ENCODE results near the gene PMEL. TPM values are rescaled to one million over a fixed set of nuclear protein-coding genes. Genes with fewer than 3 reads are reported as not detected.
A peak's percentile ranks its signal among the peaks of the same experiment; 100 is the strongest.

Gene PMEL
- total RNA-seq, 1 experiment from 2014 or later: 72.2 TPM

DNA sequence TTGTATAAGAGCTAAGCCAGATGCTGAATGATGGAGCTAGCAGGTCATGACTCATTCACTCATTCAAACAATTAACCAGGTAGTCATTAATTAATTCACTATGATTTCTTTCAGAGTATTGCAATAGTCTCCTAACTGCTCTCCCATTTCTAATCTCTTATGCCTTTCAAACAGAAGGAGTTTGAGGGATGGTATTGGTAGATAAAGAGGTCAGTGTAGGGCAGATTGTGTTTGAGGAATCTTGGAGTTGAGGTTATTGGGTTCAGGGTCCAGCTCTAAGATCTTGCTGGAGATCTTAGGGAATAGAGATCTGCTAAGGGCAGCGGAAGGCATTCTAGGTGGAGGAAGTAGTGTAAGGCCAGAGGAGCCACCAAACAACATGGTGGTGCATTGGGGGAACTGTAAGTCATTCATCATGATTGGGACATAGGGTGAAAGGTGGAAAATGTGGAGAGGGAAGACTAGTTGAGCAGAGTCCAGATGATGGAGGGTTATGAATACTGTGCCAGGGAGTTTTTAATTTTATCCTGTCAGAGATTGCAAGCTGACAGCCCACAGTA is 23.2 kb downstream of the PMEL start (continued):
- TF ChIP-seq, protein P1, sequence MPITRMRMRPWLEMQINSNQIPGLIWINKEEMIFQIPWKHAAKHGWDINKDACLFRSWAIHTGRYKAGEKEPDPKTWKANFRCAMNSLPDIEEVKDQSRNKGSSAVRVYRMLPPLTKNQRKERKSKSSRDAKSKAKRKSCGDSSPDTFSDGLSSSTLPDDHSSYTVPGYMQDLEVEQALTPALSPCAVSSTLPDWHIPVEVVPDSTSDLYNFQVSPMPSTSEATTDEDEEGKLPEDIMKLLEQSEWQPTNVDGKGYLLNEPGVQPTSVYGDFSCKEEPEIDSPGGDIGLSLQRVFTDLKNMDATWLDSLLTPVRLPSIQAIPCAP (CRISPR knock-in tag; IDR thresholded peaks at IDR 0.05): no peak
- TF ChIP-seq, protein P2, sequence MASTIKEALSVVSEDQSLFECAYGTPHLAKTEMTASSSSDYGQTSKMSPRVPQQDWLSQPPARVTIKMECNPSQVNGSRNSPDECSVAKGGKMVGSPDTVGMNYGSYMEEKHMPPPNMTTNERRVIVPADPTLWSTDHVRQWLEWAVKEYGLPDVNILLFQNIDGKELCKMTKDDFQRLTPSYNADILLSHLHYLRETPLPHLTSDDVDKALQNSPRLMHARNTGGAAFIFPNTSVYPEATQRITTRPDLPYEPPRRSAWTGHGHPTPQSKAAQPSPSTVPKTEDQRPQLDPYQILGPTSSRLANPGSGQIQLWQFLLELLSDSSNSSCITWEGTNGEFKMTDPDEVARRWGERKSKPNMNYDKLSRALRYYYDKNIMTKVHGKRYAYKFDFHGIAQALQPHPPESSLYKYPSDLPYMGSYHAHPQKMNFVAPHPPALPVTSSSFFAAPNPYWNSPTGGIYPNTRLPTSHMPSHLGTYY (CRISPR knock-in tag; IDR thresholded peaks at IDR 0.05): no peak

DNA sequence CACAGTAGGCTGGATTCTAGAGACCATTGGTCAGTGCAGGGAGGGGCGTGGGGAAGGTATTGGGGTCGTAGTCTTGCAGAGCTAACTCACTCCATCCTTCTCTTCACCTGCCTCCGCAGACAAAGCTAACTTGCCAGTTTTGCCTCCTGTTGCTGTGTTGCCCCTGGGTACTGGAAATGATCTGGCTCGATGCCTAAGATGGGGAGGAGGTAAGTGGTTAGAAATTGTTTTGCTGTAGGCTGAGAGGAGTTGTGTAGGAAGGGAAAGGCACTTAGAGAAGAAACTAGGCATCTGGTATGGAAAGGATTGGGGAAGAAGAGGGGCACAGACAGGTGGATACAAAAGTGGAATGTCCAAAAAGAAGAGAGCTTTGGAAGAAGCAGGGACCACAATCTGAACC is 23.8 kb downstream of the PMEL start:
- ATAC-seq: no peak
- Mint-ChIP-seq H3K4me3 (no peak overlapping the region), H3K9me3 (no peaks in the 10 kb centered on the region), H3K27ac (no peak overlapping the region), H3K4me1 (peaks cover 9% of the 10 kb centered on the region), H3K36me3 (no peaks in the 10 kb centered on the region), H3K27me3 (ENCODE audit: low read depth) (peaks cover under 1% of the 10 kb centered on the region; the same call in 1 of the 2 replicates)
- no peak for DNase-seq (ENCODE audit: low spot score)
- TF ChIP-seq MXD4 (CRISPR knock-in tag; IDR thresholded peaks at IDR 0.05; ENCODE audit: borderline replicate concordance): no peak
- TF ChIP-seq OVOL2 (CRISPR knock-in tag; IDR thresholded peaks at IDR 0.05; ENCODE audit: borderline replicate concordance): no peak
- no peak for TF ChIP-seq ZNF121 (CRISPR knock-in tag; IDR thresholded peaks at IDR 0.05)
- TF ChIP-seq CREM (CRISPR knock-in tag; IDR thresholded peaks at IDR 0.05): no peak
- ChIA-PET POLR2A (no interaction called here), CTCF (interaction anchor here (0.8 kb wide), 1 partner anchor 203 kb away, joined by 3 read pairs; no protein-coding TSS in a partner anchor)

DNA sequence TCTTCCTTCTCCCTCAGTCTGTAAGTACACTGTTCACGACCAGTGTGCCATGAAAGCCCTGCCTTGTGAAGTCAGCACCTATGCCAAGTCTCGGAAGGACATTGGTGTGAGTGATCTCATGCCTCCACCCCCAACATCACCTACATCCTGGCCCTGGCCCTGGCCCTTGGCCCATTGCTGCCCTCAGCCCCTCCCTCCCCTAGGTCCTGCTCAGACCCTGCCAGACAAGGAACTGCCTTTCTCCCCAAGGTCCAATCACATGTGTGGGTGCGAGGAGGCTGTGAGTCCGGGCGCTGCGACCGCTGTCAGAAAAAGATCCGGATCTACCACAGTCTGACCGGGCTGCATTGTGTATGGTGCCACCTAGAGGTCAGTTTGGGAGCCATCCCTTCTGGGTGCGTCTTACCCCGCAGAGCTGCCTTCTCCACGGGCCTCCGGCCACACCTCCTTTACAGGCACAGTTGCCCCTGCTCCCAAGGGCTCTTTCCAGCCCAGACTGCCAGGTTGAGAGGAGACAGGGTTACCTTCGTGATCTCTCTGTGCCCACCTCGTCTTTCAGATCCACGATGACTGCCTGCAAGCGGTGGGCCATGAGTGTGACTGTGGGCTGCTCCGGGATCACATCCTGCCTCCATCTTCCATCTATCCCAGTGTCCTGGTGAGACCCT is 25.6 kb downstream of the PMEL start:
- Mint-ChIP-seq H3K36me3 (no peaks in the 10 kb centered on the region), H3K9me3 (no peaks in the 10 kb centered on the region), H3K27ac (no peak overlapping the region), H3K4me1 (peaks cover 9% of the 10 kb centered on the region), H3K4me3 (peak overlapping the region; percentile 10; the same call in 1 of the 2 replicates), H3K27me3 (ENCODE audit: low read depth) (peaks cover 17% of the 10 kb centered on the region)
- DNase-seq (ENCODE audit: low spot score) (peak; percentile 92), ATAC-seq (peak; percentile 94)
- ChIA-PET CTCF (interaction anchor here (0.5 to 2.9 kb wide), 35 partner anchors 9 to 353 kb away, joined by 3 to 33 read pairs (median 3); partner anchors contain the start of genes DGKA, DNAJC14, MMP19 and ORMDL2), POLR2A (interaction anchor here (0.5 to 1.6 kb wide), 5 partner anchors 34 to 122 kb away, joined by 3 to 6 read pairs (median 4); partner anchors contain the start of genes ORMDL2, RAB5B and SARNP)
- TF ChIP-seq, protein P3, sequence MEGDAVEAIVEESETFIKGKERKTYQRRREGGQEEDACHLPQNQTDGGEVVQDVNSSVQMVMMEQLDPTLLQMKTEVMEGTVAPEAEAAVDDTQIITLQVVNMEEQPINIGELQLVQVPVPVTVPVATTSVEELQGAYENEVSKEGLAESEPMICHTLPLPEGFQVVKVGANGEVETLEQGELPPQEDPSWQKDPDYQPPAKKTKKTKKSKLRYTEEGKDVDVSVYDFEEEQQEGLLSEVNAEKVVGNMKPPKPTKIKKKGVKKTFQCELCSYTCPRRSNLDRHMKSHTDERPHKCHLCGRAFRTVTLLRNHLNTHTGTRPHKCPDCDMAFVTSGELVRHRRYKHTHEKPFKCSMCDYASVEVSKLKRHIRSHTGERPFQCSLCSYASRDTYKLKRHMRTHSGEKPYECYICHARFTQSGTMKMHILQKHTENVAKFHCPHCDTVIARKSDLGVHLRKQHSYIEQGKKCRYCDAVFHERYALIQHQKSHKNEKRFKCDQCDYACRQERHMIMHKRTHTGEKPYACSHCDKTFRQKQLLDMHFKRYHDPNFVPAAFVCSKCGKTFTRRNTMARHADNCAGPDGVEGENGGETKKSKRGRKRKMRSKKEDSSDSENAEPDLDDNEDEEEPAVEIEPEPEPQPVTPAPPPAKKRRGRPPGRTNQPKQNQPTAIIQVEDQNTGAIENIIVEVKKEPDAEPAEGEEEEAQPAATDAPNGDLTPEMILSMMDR (IDR thresholded peaks at IDR 0.05): peak; percentile 74
- TF ChIP-seq, protein P4, sequence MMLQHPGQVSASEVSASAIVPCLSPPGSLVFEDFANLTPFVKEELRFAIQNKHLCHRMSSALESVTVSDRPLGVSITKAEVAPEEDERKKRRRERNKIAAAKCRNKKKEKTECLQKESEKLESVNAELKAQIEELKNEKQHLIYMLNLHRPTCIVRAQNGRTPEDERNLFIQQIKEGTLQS (CRISPR knock-in tag; conservative IDR thresholded peaks at IDR 0.05): no peak
- no peak for TF ChIP-seq CBFB (CRISPR knock-in tag; IDR thresholded peaks at IDR 0.05; ENCODE audit: low read depth)
- no peak for TF ChIP-seq MYBL2 (CRISPR knock-in tag; IDR thresholded peaks at IDR 0.05)
- no peak for TF ChIP-seq IRF2 (CRISPR knock-in tag; IDR thresholded peaks at IDR 0.05; ENCODE audit: borderline replicate concordance, low read depth)
- TF ChIP-seq ETV6 (CRISPR knock-in tag; IDR thresholded peaks at IDR 0.05): 0 out of 2 replicates have a peak, but pooled peaks have one; percentile 17
- no peak for TF ChIP-seq EMX1 (CRISPR knock-in tag; IDR thresholded peaks at IDR 0.05)
- TF ChIP-seq NFATC4 (CRISPR knock-in tag; IDR thresholded peaks at IDR 0.05): no peak
- TF ChIP-seq, protein P5, sequence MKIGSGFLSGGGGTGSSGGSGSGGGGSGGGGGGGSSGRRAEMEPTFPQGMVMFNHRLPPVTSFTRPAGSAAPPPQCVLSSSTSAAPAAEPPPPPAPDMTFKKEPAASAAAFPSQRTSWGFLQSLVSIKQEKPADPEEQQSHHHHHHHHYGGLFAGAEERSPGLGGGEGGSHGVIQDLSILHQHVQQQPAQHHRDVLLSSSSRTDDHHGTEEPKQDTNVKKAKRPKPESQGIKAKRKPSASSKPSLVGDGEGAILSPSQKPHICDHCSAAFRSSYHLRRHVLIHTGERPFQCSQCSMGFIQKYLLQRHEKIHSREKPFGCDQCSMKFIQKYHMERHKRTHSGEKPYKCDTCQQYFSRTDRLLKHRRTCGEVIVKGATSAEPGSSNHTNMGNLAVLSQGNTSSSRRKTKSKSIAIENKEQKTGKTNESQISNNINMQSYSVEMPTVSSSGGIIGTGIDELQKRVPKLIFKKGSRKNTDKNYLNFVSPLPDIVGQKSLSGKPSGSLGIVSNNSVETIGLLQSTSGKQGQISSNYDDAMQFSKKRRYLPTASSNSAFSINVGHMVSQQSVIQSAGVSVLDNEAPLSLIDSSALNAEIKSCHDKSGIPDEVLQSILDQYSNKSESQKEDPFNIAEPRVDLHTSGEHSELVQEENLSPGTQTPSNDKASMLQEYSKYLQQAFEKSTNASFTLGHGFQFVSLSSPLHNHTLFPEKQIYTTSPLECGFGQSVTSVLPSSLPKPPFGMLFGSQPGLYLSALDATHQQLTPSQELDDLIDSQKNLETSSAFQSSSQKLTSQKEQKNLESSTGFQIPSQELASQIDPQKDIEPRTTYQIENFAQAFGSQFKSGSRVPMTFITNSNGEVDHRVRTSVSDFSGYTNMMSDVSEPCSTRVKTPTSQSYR (CRISPR knock-in tag; IDR thresholded peaks at IDR 0.05): no peak
- TF ChIP-seq, protein P6, sequence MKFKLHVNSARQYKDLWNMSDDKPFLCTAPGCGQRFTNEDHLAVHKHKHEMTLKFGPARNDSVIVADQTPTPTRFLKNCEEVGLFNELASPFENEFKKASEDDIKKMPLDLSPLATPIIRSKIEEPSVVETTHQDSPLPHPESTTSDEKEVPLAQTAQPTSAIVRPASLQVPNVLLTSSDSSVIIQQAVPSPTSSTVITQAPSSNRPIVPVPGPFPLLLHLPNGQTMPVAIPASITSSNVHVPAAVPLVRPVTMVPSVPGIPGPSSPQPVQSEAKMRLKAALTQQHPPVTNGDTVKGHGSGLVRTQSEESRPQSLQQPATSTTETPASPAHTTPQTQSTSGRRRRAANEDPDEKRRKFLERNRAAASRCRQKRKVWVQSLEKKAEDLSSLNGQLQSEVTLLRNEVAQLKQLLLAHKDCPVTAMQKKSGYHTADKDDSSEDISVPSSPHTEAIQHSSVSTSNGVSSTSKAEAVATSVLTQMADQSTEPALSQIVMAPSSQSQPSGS (CRISPR knock-in tag; IDR thresholded peaks at IDR 0.05; ENCODE audit: borderline replicate concordance, low read depth): no peak
- TF ChIP-seq, protein P7, sequence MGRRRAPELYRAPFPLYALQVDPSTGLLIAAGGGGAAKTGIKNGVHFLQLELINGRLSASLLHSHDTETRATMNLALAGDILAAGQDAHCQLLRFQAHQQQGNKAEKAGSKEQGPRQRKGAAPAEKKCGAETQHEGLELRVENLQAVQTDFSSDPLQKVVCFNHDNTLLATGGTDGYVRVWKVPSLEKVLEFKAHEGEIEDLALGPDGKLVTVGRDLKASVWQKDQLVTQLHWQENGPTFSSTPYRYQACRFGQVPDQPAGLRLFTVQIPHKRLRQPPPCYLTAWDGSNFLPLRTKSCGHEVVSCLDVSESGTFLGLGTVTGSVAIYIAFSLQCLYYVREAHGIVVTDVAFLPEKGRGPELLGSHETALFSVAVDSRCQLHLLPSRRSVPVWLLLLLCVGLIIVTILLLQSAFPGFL (CRISPR knock-in tag; IDR thresholded peaks at IDR 0.05; ENCODE audit: borderline replicate concordance): no peak
- TF ChIP-seq, protein P8, sequence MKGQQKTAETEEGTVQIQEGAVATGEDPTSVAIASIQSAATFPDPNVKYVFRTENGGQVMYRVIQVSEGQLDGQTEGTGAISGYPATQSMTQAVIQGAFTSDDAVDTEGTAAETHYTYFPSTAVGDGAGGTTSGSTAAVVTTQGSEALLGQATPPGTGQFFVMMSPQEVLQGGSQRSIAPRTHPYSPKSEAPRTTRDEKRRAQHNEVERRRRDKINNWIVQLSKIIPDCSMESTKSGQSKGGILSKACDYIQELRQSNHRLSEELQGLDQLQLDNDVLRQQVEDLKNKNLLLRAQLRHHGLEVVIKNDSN (CRISPR knock-in tag; IDR thresholded peaks at IDR 0.05): no peak
- no peak for TF ChIP-seq ZNF263 (CRISPR knock-in tag; IDR thresholded peaks at IDR 0.05; ENCODE audit: low read depth)
- TF ChIP-seq, protein P9, sequence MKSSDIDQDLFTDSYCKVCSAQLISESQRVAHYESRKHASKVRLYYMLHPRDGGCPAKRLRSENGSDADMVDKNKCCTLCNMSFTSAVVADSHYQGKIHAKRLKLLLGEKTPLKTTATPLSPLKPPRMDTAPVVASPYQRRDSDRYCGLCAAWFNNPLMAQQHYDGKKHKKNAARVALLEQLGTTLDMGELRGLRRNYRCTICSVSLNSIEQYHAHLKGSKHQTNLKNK (CRISPR knock-in tag; IDR thresholded peaks at IDR 0.05): no peak
- TF ChIP-seq PRRX2 (CRISPR knock-in tag; IDR thresholded peaks at IDR 0.05): no peak

Measured in WTC11 (cell line).